GM18526 (cell line): ENCODE measurements around the gene HPN.

Source experiments
- POLR2A ChIP-seq: IDR thresholded peaks from 3 replicates; pipeline ENCODE4 v1.6.1; 2011; ENCODE audit not compliant: insufficient read length; ENCODE audit errors: extremely low read depth

The HPN gene

DNA sequence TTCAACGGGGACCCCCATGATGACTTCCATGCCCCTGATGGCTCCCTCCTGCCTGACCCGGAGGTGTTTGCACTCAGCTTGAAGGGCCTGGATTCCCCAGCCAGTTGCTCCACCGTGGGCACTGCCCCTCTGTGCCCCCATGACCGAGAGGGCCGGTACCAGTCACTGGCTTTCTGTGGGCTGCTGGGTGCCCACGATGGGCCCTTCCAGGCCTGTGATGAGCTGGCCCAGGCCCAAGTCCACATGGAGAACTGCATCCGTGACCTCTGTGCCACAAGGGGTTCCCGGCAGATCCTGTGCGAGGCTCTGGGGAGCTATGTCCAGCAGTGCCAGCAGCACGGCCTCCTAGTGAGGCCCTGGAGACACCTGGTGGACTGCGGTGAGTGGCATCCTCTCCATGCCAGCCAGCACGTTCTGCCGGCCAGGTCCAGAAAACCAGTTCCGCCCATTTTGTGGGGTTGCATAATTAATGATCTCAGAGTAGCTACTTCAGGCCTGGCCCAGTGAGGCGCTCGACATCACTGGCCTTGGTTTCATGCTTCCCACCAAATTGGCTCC lies 39.2 kb downstream of the HPN start:
- no peak for TF ChIP-seq POLR2A

DNA sequence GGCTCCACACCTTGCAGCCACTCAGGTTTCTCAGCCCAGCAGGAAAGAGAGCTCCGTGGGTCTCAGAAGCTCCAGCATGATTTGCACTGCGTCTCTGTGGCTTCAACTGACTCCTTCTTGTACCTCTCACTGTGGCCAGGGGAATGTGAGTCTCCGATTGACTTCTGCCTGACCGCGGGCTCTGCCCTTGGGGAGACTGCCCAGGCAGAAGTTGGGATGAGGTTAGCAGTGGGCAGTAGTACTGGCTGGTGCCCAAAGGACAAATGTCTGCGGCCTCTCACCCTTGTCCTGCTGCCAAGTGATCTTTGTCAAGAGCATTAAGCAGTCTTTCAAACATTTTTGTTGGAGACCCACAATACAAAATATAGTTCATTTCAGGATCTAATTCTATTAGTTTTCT lies 39.7 kb downstream of the HPN start:
- TF ChIP-seq POLR2A, result no peak

DNA sequence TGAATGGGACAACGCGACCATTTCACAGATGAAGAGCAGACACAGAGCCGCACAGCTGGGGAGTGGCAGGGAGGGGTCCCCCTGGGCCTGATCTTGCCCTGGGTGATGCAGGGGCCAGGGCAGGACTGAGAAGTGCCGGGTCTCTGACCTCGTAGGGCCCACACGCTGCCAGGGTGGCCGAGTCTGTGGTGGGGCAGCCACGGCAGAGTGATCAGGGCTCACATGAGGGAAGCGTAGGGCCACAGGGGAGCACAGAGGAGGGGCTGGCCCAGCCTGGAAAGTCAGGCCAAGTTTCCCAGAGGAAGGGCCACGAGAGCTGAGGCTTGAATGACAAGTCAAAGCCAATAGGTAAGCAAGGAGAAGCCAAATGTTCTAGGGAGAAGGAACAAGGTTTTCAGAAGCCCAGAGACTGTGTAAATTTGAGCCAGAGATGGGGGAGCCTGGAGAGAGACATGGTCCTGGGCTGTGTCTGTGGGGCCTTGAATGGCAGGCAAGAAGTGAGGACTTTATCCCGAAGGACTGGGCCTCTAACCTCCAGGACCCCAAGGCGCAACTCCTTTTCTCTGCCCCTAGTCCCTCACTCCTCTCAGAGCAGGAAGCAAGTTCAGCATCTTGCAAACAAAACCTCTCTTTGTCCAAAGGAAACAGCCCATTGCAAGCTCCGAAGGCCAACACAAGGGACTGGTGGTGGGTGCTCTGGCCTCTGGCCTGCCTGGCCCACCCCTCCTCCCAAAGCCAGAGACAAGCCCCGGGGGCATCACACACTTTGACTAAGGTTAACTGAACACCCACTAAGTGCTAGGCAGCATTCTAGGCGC lies 42.4 kb downstream of the HPN start:
- TF ChIP-seq POLR2A, result no peak

DNA sequence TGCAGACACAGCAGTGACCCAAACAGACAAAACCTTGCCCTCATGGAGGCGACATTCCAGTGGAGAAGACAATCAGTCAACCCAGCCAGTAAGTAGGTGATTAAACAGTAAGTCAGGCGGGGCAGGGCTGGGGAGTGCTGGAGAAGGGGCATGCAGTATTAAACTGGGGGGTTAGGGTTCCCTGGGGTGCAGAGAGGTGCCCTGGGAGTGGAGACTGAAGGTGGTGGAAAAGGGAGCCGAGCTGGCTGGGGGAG lies 42.9 kb downstream of the HPN start:
- TF ChIP-seq POLR2A, result no peak

DNA sequence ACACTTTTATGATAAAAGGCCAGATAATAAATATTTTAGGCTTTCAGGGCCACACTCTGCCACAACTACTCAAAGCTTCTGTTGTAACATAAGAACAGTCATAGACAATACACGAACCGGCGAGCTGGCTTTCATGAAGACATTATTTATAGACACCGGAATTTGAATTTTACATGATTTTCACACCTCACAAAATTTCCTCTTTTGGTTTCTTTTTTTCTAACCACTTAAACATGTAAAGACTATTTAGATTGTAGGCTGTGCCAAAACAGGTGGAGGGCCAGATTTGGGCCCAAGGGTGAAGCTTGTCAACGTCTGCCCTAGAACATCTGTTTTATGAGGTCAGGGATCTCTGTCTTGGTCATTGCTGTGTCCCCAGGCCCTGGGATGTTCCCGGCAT lies 44.4 kb downstream of the HPN start:
- no peak for TF ChIP-seq POLR2A

DNA sequence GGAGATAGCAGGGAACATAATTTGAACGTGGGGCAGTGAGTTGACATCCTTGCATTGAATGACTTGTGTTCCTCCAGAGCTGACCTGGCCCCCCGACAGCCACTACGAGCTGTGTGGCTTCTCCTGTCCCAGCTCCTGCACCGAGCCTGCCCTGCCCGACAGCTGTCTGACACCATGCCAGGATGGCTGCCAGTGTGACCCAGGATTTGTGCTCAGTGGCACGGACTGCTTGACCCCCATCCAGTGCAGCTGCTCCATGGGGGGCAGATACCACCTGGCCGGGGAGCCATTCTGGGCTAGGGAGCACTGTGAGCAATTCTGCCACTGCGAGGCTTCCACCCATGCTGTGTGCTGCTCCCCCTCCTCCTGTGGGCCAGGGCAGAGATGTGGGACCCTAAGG lies 44.9 kb downstream of the HPN start:
- TF ChIP-seq POLR2A, result no peak

DNA sequence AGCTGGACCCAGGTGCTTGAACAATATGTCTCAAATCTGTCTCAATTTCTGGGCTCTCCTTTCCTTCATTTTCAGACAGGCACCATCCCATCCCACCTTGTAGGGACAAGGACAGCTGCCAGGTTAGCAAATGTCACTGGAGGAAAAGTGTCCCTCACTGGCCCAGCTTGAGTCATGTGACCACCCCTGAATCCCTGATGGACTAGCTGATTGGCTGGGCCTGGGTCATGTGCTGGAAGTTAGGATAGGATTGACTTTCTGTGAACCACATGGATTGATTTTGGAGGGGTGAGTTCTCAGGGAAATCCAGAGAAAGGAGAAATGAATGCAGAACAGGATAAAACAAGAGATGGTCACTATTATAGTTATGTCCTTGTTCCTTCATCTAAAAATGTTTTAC lies 45.9 kb downstream of the HPN start:
- no peak for TF ChIP-seq POLR2A

DNA sequence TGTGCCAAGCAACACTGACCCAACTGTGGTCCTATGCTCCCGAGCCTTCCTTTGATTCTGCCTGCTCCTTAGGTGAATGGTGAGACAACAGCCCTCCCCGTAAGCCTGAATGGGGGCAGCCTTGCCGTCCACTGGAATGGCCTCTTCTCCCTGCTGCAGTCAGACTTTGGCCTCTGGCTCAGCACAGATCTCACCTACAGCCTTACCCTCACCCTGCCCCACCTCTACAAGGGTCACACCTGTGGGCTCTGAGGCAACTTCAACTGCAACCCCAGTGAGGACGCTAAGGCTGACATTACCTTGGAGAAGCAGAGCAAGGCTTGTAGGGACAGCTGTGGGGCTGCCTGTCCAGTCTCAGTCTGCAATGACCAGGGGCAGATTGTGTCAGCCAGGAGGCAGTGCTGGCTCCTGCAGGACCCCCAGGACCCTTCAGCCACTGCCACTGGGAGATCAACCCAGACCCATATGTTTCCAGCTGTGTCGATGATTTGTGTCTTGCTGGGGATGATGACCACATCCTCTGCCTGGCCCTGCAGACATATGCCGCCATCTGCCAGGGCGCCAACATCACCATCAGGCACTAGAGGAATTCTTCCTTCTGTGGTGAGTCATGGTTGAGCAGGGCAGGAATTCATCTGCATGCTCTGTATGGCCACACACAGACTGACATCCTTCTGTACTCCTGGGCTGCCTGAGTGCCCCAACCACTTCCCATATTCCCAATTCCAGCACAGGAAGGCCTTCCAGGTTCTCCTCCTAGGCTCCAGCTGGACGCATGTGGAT lies 46.8 kb downstream of the HPN start:
- no peak for TF ChIP-seq POLR2A

DNA sequence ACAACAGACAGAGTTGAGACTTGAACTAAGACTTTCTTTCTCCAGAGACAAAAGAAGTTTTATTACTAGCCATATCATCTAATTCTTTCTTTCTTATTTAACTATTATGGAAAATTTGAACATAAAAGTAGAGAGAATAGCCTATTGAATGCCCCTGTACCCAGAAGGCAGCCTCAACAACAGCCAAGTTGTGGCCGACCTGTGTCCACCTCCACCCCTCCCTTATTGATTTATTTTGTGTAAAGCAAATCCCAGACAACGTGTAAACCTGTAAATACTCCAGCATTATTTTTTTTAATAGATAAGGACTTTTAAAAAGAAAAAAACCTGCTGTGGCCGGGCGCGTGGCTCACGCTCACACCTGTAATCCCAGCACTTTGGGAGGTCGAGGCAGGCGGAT lies 48.0 kb downstream of the HPN start:
- TF ChIP-seq POLR2A, result no peak

DNA sequence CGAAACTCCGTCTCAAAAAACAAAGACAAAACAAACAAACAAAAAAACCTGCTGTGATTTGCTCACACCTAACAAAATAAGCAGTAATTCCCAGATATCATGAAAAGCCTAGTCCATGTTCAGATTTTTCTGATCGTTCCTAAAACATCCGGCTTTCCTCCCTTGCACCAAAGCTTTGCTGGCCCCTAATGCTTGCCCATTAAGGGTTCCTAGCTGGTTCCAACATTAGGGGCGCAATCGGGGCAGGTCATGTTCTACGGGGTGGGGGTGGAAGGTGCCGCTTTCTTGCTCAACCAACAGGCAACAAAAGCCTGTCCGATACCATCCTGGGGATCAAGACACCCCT lies 48.6 kb downstream of the HPN start:
- TF ChIP-seq POLR2A, result no peak

DNA sequence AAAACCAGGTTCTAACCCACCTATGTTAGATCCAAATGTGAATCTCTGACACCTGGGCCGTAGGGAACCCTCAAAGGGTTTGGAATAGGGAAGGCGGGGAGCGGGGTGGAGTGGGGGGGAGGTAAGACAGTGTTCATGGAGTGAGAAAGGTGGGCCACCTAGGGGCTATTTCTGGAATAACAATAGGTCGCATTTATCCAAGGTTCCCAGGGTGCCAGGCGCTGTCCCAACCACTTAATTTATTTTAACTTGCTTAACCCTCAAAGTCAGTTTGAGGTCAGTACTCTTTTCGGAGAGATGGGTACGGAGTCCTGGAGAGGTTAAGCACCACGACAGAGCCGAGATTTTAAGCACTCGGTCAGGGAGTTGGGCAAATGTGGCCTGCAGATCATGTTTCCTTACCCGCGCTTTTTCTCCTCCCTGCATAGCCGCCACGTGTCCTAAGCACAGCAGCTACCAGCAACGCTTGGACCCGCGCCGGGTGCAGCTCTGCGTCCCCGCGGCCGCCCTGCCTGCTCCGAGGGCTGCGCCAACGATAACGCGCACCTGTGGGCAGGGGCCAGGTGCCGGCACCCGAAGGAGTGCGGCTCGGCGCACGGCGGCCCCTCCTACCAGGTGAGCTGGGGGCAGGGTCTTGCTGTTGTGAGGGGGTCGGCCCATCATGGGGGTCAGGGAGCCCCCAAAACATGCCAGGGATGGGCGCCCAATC lies 49.1 kb downstream of the HPN start:
- no peak for TF ChIP-seq POLR2A

DNA sequence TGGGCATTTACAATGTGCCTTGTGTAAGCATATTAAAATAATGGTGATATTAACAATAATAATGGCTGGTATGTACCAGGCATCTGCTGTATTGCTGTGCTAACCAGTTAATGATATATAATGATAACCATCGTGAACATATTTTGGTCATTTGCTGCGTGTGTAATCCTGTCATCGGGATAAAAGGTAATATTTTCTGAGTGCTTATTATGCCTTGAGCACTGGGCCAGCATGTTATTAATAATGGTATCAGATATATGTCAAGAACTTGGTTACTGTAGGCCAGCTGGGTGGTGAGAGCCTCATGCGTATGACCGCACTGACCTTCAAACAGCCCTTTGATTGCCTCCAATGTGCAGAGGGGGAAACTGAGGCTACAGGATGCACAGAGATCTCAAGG lies 51.9 kb downstream of the HPN start:
- TF ChIP-seq POLR2A, result no peak

DNA sequence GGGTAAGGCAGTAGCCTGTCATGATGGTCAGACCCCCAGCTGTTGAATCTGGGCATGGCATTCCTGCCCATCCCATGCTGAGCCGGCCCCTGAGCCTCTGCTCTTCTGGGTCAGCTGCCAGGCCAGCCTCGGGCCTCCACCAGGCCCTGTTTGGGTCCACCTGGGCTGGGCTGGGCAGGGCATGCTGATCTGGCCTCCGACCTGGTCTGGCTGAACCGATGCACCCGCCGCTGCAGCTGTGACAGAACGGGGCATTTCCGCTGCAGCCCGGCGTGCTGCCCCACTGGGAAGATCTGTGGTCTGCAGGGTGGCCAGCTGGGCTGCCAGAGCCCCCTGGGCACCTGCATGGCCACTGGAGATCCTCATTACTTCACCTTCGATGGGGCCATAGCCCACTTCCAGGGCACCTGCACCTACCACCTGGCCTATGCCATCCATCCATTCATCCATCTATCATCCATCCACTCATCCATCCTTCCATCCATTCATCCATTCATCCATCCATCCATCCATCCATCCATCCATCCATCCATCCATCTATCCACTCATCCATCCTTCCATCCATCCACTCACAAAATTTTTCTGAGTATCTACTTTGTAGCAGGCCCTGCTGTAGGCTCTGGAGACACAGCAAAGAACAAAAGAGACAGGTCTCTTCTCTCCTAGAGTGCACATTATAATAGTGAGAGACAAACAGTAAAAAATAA lies 52.6 kb downstream of the HPN start:
- TF ChIP-seq POLR2A, result no peak

DNA sequence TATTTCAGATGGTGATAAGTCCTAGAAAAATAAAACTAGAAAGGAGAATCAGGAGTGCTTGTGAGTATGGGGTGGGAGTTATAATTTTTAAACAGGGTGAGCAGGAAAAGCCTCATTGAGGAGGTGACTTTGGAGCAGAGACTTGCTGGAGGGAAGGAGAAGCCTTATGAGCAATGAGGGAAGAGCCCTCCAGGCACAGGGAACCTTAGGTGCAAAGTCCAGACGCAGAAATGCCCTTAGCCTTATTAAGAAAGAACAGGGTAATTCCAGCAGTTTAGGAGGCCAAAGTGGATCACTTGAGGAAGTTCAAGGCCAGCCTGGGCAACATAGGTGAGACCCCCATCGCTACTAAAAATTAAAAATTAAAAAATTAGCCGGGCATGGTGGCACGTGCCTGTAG lies 53.1 kb downstream of the HPN start:
- no peak for TF ChIP-seq POLR2A

DNA sequence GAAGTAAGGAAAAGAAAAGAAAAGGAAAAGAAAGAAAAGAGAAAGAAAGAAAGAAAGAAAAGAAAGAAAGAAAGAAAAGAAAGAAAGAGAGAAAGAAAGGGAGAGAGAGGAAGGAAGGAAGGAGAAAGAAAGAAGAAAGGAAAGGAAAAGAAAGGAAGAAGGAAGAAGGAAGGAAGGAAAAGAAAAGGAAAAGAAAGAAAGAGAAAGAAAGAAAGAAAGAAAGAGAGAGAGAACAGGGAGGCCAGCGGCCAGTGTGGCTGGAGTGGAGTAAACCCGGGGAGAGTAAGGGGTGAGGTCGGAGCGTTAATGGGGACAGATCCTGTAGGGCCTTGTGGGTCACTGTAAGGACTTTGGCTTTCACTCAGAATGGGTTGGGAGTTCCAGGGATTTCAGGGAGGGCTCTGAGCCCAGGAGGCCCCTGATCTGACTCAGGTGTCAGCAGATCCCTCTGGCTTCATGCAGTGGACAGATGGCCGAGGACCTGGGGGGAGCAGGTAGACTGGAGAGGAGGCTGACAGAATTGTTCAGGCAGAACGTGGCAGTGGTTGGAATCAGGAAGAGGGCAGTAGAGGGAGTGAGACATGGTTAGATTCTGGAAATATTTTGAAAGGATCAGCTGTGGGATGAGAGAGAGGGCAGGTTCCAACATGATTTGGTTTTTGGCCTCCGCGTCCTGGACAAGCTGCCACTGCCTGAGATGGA lies 54.3 kb downstream of the HPN start:
- no peak for TF ChIP-seq POLR2A
